Non-pigmented ciliary epithelial cell (primary cell): Measurements from ENCODE around the gene MNS1.
"Not testable (repeated sequence)": the region's sequence is repeated elsewhere in the genome, so short reads cannot be mapped to it uniquely, and the experiment has no call there.

Experiments used
- DNase-seq: peaks from one replicate; pipeline ENCODE4 v3.0.0-alpha.2; 2010; ENCODE audit warnings: low read depth

MNS1 gene, protein sequence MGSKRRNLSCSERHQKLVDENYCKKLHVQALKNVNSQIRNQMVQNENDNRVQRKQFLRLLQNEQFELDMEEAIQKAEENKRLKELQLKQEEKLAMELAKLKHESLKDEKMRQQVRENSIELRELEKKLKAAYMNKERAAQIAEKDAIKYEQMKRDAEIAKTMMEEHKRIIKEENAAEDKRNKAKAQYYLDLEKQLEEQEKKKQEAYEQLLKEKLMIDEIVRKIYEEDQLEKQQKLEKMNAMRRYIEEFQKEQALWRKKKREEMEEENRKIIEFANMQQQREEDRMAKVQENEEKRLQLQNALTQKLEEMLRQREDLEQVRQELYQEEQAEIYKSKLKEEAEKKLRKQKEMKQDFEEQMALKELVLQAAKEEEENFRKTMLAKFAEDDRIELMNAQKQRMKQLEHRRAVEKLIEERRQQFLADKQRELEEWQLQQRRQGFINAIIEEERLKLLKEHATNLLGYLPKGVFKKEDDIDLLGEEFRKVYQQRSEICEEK

DNA sequence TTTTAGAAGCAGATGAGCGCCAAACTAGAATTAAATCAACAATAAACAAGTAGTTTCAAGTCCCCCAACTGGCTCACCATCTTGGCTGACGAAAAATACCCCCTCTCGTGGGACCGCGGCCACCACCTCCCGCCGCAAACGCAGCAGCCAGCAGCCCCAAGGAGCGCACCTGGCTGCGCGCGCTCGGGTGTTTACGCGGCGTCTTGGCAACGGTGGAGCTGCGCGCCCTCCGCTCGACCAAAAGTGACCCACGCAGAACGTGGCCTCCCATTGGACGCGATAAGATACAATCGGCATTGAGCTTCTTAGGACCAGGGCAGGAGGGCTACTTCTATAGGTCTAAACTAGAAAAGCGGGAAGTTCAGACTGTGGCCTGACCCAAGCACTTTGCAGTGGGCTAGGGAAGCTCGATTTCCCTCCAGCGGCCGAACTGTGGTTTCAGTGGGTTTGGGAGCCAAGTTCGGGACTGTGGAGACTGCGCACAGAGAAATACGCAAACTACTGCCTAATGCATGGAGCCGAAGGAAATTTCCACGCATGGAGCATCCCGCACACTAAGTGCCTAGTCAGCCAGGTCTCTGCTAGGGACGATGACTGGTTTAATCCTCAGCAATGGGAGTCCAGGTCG lies at the start of gene MNS1:
MNS1 (minus strand) TSS at position 245 of the 628 bp plus-strand sequence; CDS start at position 80, 165 bp downstream.
- DNase-seq, result peak; percentile 89

DNA sequence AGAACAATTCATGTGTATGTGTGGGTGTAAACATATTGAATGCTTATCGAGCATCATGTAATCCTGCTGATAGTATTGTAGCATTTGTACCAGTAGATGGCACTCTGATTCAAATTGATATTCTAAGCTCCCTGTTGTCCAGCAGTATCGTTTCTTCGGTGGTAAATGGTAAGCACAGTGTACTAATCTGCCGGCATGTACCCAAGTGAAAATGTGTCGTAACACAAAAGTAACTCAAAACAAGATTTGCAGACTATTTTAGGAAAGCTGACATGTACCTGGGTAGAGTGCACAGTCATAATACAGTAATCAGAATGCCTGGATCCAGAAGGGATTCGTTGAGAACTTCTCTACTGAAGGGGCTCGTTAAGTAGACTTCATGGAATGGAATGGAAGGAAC lies 31.7 kb upstream of the MNS1 start:
- peak; percentile 47 for DNase-seq

DNA sequence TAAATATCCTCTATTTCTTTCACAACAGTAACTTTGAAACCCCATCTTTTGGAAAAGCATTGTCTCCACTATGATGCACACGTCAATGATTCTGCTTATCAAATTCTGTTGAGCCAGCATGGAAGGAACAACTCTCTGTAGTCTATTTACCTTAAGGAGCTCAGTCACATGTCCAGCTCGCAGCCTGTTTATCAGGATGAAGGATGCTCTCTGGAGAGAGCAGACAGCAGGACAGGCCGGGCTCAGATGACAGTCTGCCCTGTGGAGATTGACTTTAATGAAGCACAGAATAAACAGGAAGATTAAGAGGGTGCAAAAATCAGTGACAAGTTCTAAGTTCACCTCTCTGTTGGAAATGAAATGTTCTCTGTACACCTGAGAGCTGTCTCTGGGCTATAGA lies 30.6 kb upstream of the MNS1 start:
- no peak for DNase-seq

DNA sequence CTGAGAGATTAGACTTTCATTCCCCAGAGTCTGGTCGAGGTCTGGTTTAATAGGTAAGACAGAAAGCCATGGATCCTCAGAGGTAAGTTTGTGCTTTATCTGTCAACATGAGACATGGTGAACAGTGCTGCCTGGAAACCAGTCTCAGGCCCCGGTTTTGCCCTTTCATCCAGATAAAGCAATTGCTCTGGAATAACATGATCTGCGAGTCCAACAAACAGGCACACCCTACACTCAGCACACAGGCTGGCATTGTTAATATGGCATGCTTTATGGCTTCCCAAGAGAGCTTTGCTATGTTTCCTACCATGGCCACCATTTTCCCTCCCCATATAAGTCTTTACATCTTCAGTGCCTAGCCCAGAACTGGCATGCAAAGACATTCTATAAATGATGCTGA lies 30.1 kb upstream of the MNS1 start:
- DNase-seq, result no peak

DNA sequence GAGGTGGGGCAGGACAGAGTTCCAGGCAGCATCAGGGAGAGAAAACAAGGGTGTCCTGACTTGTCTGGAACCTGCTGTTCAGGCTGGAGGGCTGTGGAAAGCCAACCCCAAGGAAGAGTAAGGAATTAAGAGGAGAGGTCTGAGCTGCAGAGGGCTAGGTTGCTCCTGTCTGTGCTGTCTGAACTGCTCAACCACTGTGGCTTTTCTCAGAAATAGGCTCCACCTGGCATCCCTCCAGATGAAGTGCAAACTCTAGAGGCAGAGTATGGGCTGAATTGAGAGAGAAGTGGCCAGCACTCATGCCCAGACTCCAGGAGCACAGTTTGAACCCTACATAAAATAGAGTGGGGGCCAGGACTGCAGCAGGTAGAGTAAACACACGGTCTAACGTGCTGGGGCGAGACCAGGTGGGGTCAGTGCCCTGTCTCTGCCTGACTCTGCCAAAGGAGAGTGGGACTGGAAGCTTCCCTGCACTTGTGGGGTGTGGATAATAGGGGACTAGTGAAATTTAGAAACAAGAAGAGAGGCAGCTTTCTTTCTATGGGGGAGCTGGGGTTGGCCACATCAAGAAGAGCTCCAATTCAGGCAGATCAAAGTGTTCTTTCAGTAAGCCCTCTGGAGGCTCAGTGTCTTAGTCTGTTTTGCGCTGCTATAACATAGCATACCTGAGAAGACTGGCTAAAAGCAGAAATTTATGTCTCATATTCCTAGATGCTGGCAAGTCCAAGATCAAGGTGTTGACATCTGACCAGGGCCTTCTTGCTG lies 28.0 kb upstream of the MNS1 start:
- DNase-seq, result no peak

DNA sequence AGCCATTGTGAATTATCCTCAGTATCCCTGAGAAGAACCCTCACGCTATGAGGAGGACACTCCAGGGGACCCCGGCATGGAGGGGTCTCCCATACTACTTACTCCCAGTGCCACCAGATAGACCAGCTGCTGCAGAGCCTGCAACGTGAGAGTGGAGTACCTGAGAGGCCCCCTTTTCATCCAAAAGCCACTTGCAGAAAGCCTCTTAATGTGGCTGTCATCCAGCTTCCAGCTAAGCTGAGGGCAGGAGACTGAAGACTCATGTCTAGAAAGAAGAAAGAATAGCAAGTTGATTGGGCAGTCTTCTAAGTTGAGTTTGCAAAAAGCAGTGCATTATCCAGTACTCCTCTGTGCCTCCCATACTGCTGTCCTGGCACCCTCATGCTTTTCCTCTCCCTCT lies 27.3 kb upstream of the MNS1 start:
- no peak for DNase-seq

DNA sequence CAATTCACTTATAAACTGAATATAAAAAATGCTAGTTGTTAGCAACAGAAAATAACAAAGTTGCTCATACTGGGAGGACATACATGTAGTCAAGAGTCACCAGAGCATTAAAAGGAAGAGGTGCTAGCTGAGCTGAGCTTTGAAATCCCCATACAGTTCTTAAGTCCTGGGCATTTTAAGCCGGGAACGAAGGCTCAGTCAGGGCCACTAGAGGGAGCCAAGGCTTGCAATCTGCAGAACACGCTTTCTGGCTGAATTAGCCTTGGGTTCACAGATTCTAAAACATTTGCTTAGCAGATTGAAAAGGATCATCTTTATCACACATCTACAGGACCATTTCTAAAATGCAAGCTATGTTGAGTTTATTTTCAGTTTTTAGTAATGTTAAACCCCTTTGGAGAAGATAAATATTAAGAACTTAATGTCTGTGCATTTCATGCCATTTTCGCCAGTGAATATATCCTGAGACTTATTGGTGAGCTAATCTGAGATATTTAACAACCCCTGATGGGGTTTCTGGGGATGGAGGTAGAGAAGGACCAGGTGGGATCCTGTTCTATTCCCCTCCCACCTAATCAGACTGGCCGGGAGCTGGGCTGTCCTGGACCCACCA lies 26.3 kb upstream of the MNS1 start:
- DNase-seq, result peak; percentile 62

DNA sequence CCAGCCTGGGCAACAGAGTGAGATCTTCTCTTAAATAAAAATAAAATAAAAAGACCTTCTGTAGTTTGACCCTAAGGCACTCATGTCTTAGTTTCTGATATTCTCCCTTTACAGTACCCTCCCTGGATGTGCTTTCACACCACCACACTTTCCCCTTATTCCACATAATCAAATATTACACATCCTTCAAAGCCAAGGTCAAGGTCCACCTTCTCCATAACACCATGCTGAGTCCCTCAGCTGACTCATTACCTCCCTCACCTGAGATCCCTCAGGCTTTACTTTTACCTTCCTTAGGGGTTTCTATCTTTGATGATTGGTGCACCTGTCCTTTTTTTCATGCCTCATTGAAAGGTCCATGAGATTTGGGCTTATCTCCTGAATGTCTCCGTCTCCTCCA lies 25.5 kb upstream of the MNS1 start:
- DNase-seq, result no peak

DNA sequence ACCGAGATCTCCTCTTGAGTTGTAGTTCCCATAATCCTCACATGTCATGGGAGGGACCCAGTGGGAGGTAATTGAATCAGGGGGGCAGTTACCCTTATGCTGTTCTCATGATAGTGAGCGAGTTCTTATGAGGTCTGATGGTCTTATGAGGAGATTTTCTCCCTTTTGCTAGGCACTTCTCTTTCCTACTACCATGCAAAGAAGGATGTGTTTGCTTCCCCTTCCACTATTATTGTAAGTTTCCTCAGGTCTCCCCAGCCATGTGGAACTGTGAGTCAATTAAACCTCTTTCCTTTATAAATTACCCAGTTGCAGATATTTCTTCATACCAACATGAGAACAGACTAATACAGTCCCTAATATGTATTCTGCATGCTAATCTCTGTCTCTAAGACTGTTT lies 21.3 kb upstream of the MNS1 start:
- not testable (repeated sequence) for DNase-seq

DNA sequence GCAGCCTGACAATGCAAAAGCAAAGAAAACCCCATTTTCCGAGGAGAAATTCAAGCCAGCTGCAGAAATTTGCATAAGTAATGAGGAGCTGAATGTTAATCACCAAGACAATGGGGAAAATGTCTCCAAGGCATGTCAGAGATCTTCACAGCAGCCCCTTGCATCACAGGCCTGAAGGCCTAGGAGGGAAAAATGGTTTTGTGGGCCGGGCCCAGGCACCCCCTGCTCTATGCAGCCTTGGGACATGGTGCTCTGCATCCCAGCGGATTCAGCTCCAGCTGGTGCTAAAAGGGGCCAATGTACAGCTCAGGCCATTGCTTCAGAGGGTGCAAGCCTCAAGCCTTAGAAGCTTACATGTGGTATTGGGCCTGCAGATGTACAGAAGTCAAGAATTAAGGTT lies 20.5 kb upstream of the MNS1 start:
- not testable (repeated sequence) for DNase-seq

DNA sequence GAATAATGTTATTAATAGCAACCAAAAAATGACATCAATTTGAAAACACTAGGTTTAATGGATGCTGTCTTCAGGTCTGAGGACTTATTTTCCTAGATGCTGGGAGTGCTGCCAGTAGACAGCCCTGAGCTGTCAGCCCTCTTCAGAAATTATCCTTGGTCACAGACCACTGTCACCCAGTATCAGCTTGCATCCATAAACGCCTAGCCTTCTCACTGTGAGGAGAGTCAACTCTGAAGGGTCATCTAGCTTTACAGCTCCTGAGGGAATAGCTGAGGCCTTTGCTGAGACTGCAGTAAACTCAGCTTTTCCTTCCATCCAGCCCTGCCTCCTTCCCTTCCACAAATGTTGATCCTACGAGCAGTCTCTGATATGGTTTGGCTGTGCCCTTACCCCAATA lies 19.4 kb upstream of the MNS1 start:
- no peak for DNase-seq

DNA sequence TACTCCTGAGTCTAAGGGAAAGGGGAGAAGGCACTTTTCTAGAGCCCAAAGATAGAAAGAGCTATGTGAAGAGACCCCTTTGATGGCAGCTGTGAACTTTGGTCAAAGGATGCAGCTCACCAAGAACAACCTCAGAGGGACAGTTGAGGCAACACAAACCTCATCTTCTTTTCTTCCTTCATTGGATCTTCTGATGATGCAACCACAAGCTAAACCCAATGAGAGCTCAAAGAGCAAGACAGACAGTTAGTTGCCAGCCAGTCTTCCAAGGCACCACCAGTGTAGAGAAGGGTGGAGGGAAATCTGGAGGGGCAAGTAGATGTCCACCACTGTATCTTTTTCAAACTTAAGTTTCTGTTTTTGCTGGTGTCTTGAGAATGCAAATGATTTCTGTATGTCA lies 10.4 kb upstream of the MNS1 start:
- no peak for DNase-seq

DNA sequence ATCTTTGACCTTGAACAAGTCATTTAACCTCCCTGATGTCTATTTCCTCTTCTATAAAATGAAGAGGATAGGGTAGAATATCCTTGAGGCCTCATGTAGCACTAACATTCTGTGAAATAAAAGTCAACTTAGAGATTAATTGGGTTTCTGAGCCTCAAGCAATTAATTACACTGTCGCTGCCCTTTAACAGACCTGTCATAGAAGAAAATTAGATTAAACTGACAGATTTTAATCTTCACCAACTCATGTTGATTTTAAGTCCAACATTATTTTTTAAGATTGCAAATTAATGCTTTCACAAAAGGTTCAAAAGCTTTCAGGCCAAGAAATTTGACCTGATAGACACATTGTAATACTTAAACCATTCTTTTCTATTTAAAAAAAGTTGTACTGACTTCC lies 8.1 kb upstream of the MNS1 start:
- no peak for DNase-seq

DNA sequence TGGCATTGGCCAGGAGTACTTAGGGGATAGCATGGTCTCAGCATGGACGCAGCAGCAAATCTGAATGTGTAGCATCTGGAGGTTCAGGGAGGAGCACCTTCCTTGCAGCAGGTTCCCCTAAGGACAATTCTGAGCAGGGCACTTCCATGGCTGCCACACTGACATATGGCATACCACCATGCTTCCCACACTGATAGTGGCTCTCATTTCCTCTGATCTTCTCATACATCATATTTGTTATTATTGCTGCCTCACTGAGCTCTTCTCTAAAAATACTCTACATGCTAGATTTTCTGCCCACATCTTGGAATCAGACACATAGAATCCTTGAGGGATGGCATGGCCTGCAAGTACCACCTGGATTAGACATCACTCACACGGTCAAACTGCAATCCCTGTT lies 7.3 kb upstream of the MNS1 start:
- DNase-seq, result no peak

DNA sequence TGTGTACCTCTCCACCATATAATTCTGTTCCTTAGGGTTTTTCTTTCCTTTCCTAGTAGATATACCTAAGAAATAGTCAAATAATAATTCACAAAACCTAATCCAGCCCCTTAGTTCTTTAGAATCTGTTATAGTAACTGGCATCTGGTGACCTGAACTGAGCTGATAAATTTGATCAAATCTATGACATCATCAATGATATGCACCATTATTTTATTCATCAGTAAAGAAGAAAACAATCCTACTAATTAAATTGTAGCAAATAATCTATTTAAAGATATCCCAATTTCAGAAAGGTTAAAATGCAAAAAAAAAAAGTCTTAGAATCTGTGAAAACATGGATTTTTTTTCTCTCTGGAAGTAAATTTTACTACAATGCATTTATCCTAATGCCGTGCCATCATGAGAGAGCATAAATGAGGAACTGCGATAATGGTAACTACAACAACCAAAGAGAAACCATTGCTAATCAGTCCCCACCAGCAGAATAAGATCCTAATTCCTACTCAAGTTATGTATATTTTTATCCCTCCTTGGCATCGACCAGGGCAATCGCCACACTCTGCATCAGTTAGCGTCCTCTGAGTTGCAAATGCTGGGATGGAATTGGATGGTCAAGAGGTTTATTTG lies 6.6 kb upstream of the MNS1 start:
- no peak for DNase-seq

DNA sequence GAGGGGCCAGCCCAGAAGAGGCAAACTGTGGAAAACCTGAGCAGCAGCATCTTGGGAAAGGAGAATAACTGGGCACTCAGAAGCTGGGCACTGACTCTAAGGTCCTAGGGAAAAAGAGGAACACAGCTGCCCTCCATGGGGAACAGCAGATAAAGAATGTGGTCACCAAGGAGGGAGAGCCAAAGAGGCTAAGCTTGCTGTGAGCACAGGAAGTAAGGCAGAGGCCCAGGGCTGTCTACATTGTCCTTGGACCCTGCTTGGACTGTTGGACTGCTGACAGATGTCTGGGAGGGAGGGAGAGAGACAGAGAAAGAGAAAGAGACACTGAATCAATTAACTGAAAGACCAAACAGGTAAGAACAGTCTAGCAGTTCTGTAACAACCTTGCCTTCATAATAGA lies 4.5 kb upstream of the MNS1 start:
- no peak for DNase-seq

DNA sequence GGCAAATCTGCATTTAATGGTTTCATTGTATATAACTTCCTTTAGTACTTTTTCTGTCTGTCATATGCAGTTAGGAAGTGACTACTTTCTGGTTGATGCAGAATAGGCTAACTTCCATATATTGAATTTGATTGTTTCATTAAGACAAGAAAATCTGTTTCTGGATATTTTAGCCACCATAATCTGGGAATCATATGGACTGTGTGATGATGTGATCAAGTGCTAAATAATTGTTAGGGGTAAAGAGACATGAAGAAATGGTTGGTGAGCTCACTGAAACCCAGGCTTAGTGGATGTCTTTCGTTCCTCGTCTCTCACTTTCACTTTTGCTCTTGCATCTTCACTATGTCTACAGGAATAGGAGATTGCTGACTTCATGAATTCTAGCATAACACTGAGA lies 3.5 kb upstream of the MNS1 start:
- DNase-seq, result no peak

DNA sequence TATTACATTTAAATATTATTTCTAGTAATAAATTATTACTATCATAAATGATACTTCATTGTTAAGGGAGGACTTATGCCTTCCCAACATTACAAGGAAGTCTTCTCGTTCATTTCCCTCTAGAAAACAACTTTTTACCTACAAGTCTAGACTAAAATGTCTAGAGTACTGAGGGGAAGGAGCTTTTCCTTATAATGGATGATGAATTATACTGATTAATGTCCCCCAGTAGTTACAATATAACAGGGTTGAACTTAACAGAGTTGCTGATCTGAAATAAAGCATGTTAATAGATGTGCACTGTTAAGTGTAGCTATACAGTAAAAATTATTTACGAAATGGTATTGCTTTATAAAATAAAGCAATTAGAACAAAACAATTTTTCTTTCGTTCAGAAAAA lies 2.7 kb upstream of the MNS1 start:
- no peak for DNase-seq

DNA sequence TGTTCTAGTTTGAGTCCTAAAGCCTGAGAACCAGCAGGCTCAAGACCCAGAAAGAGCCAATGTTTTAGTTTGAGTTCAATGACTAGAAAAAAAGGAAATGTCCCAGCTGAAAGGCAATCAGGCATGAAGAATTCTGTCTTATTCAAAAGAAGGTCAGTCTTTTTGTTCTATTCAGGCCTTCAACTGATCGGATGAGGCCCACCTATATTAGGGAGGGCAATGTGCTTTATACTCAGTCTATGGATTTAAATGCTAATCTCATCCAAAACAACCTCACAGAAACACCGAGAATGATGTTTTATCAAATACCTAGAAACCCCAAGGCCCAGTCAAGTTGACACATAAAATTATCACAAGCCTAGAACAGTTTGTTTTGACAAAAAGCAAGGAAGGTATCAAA lies 4.0 kb downstream of the MNS1 start:
- no peak for DNase-seq

DNA sequence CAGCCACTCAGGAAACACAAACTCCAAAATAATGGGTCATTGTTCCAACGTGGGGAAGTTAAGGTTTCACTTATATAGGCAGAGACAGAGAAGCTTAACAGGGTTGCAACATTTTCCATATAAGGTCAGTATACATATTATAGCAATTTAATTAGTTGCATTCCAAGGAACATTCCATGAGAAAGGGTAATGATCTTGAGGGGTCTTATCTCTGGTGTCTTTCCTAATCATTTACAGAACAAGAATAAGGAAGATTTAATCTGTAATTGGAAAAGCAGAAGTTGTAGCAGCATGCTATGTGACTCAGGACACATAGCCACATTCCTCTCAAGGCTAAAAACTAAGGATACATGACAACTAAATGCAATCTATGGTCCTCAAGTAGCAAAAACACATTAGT lies 4.9 kb downstream of the MNS1 start:
- DNase-seq, result no peak

DNA sequence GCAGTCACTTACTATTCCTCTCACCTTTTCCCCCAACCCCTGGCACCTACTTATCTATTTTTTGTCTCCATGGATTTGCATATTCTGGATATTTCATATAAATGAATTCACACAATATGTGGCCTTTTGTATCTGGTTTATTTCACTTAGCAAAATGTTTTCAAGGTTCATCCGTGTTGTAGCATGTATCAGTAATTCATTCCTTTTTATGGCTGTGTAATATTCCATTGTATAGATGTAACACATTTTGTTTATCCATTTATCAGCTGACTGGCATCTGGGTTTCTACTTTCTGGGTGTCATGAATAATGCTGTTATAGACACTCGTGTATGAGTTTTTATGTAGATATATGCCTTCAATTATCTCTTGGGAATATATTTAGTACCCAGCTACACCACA lies 5.8 kb downstream of the MNS1 start:
- no peak for DNase-seq

DNA sequence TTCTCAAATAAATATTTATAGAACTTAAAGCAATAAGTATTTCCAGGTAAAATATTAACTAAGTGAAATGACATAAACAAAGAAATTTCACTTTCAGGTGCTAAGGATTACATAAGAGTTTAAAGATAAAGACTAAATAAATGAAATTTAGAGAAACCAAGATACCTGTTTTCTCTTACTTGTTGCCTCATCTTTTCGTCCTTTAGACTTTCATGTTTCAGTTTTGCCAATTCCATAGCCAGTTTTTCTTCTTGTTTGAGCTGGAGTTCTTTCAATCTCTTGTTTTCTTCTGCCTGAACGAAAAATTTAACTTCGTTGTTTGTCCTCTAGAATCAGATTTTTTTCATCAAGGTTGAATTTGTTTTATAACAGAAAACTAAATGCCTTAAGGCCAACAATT lies 8.7 kb downstream of the MNS1 start:
- no peak for DNase-seq
